SHP77 (cell line): ENCODE data around the gene IGHMBP2.

Source experiments
- DNase-seq, 2 experiments: peaks; one replicate each; lab custom pipeline; 2025; lab: John Stamatoyannopoulos, UW

Gene IGHMBP2

DNA sequence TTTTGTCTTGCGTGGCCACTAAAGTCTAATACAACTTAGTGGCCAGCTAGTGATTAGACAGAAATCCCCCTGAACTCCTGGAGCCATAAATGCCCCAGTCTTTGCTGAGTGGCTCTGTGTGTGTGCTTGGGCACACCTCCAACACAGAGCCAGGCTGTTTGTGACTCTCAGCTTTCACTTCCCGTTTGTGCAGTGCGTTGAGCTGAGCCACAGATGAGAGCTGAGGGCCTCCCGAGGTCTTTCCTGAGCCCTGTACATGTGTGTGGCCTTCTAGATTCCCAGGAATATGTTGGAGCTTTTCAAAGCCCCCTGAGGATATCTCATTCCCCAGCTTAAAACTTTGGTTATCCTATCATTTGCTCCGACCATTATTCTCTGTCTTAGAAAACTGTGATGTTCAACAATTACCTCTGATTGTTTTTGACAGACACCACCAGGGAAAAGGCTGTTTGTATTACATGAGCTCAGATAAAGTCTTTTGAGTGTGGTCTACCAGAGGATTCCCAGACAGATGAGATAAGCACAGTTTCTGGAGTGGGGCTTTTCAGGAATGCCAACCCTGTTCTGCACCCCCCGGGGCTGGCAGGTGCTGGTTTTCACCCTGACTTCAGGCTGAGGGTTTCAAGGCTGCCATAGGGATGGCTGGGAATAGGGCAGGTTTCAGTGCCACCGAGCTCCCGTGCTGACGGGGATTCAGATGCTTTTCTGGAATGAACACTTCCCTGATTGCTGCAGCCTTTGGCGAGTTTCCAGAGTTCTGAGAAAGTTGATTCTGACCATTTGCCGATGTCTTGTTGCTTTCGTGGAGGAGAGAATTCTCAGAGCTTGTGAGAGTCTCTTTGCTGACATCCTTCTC, 23.8 kb downstream of the IGHMBP2 start:
- DNase-seq, result no peak

DNA sequence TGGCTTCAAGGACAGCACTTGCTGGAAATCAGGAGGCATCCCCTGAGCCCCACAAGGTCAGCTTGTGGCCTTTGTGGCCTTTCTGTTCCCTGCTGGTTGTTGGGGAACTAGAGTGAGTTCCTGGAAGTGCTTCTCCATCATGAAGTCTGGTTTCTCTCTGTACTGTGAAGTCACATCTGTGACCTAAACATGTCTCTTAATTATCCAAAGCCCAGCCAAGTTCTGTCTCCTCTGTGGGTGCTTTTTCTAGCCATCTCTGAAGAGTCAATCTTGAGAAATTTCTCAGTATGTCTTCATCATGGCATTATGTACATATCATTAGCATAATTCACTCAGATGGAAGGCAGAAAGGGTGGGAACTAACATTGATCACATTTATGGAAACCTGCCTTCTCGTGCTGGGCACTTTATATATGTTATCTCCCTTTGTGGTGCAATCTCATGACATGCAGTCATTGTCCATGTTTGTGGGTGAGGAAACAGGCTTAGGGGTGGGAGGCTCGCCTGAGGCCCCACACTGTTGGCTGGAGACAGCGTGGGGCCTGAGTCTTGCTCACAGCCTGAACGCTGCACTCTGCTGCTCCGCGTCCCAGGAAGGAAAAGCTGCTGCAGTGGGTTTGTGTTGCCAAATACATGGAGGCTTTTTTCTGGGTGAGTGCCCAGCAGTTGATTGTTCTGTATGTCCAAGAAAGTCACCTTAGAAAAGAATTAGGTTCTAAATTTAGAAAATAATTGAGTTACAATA, 24.6 kb downstream of the IGHMBP2 start:
- no peak for DNase-seq

DNA sequence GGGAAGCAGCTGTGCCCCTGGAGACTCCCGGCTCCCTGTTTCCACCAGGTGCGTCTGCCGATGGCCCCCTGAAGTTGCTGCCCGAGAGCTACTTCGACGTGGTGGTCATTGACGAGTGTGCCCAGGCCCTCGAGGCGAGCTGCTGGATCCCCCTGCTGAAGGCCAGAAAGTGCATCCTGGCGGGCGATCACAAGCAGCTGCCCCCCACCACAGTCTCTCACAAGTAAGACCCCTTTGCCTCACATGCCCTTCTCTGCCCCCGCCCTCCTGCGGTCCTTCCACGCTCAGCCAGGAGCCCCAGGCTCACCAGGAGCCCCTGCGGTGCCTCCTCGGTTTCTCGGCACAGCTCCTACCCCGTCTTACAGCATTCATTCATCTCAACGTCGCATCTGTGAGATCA, 25.4 kb downstream of the IGHMBP2 start:
- DNase-seq, result no peak

DNA sequence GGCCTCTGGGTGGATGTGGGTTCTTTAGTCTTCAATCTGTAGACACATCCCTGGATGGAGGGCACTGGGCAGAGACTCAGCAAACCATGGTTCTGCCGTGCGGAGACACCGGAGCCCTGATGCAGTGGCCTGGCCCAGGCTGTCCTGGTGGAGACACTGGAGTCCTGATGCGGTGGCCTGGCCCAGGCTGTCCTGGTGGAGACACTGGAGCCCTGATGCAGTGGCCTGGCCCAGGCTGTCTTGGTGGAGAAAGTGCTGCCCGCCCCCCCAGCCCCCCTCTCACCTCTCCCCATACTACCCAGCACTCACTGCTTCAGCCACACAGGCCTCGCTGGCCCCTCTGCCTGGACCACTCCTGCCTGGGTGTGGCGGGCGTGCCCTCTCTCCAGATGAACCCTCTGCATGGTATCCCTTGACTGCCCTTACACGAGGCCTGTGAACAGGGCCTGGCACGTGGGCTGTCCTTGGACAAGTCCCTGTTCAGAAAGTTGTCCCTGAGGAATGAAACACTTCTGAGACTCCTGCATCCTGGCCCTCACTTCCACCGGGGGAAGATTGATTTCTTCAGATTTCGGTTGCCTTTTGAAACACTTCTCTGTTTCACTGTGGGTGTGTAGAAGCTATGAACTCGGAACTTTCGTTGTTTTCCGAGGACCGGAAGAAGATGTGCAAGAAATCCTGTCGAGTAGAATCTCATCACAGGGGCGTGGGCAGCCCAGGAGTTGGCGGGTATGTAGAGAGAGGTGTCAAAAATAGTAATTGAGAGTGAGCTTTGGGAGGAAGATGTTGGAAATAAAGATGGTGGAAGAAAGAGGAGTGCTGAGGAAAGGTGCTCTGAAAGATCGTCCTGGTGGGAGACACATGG, 26.2 kb downstream of the IGHMBP2 start:
- no peak for DNase-seq

DNA sequence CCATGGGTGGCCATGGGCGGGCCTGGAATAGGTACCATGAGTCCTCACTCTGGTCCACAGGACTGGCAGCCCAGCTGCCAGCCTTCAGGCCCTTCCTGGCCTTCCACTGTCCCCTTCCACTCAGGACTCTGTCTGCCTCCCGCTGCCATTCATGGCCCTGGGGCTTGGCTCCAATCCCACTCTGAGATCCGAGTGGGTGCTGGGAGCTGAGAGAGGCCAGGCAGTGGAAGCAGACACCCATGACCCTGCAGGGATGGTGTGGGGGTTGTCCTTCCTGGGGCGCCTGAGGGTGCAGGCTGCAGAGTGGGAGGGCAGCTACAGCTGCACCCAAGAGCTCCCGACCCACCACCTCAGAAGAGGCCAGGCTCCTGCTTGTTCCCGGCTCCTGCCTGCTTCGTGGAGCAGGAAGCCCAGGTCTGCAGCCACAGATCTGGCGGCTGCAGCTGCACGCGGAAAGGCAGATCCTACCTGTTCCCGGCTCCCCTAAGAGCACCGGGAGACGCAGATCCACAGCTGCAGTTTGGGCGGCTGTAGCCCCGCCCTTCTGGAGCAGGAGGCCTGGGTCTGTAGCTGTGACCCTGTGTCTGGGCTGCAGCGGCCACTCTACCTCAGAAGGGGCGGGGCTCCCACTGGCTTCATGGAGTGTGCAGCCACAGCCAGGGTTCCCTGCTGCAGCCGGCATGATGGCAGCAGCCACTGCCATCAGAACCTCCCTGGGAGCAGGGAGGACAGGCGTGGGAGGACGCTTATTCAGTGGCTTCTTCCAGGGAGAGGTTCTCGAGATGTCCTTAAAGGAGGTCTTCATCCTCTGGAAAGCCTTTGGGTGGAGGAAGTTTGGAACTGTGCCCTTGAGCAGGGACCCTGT, 27.5 kb downstream of the IGHMBP2 start:
- DNase-seq, result no peak

DNA sequence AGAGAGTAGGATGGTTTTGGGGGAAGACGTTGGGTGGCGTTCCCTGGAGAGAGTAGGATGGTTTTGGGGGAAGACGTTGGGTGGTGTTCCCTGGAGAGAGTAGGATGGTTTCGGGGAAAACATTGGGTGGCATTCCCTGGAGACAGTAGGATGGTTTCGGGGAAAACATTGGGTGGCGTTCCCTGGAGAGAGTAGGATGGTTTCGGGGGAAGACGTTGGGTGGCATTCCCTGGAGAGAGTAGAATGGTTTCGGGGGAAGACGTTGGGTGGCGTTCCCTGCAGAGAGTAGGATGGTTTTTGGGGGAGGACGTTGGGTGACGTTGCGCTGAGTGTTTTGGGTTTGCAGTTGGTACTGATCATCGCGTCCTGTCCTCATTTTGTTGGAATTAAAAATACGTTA, 28.2 kb downstream of the IGHMBP2 start:
- DNase-seq, result no peak

DNA sequence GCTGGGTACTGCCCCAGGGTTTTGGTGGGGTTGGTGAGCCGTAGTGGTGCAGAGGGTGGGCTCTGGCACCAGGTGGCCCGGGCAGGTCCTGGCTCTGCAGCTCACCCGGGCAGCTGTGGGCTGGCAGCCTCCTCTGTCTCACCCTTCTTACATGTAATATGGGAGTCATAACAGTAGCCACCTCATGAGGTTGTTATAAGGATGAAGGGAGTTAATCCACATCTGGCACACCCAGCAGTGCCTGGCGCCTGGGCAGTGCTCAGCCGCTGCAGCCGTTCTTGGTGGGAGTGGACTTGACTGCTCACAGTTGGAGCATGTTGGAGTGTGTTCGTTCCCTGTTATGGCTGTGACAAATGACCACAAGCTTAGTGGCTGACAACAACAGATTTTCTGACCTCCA, 28.7 kb downstream of the IGHMBP2 start:
- DNase-seq, result no peak

DNA sequence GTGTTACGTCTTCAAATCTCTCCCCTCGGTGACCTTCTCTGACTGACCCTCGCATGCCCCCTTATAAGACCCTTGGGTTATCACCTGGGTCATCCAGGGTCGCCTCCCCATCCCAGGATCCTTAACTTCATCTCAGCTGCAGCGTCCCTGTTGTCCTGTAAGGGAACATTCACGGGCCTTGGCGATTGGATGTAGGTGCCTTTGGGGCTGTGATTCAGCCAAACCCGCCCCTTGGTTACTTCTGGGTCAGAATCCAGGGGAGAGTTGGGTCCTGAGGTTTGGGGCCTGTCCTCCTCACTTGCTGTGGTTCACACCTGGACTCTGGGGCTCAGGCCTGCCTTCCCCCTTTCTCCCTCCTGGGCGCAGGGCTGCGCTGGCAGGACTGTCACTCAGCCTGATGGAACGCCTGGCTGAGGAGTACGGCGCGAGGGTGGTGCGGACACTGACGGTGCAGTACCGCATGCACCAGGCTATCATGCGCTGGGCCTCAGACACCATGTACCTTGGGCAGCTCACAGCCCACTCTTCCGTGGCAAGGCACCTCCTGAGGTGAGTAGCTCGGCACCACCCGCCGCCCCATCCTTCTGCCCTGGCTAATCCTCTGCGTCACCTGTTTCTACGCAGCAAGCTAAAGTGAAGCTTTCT, 29.4 kb downstream of the IGHMBP2 start:
- DNase-seq, result no peak

DNA sequence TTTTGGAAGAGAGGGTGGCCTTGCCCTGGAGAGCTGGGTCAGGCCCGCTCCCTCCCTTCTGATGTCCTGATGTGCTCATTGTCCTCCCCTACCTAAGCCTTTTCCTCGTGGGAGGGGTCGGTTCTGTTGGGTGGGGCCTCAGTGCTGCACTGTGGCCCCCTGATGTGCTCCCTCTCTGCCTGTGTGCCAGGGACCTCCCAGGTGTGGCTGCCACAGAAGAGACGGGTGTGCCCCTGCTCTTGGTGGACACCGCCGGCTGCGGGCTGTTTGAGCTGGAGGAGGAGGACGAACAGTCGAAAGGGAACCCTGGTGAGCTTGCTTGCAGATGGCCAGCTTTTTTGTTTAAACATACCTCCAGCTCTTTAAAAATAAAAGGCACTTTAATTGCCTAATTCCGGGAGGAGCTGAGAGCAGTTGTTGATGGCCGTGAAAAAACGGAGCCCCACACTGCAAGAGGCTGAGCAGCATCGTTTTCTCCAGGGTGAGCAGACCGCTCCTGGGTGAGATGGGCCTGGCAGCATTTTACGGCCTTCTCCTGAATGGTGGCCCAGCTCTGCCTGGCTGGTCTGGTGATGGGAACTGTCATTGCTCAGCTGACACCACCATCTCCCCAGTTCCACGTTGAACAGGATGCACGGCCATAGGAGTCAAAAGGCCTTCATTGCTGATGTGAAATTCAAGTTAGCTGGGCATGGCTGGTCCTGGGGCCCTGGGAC, 30.1 kb downstream of the IGHMBP2 start:
- no peak for DNase-seq

DNA sequence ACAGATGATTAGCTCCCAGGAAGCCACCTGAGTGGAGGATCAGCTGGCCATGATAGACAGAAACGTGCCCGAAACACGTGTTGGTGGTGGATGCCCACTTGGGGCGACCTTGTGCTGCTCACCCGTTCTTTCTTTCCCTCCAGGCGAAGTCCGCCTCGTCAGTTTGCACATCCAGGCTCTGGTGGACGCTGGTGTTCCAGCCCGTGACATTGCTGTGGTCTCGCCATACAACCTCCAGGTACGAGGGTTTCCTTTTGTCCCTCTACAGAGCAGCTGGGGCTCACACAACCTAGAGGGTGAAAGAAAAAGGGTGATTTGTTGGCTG, 30.6 kb downstream of the IGHMBP2 start:
- no peak for DNase-seq

DNA sequence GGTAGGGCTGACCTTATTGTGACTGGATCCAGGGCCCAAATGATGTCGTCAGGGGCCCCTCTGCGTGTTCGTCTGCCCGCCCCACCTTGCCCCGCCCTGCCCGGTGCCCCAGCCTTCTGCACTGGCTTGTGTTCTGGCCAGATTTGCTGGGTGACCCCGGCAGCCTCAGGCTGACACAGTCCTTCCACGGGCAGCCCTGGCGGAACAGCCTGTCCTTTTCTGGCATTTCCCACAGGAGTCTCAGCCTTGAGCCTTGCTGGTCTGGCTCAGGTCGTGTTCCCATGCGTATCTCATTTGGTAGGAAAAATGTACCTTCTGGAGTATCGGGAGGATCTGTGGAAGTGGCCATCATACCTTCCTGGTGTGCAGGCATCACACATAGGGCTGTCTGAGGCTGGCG, 31.0 kb downstream of the IGHMBP2 start:
- no peak for DNase-seq

DNA sequence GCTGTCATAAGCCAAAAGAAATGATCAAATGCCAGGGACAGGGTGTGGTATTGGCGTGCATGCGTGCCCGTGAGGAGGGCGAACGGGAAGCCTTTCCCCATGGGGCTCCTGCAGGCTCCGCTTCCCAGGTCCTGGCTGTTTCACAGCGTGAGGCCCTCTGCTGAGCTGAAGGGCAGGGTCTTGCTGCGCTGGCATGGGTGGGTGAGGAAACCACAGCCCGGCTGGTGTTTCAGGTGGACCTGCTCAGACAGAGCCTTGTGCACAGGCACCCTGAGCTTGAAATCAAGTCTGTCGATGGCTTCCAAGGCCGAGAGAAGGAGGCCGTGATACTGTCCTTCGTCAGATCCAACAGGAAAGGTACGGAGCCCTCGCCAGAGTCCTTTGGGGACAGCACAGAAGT, 31.4 kb downstream of the IGHMBP2 start:
- no peak for DNase-seq

DNA sequence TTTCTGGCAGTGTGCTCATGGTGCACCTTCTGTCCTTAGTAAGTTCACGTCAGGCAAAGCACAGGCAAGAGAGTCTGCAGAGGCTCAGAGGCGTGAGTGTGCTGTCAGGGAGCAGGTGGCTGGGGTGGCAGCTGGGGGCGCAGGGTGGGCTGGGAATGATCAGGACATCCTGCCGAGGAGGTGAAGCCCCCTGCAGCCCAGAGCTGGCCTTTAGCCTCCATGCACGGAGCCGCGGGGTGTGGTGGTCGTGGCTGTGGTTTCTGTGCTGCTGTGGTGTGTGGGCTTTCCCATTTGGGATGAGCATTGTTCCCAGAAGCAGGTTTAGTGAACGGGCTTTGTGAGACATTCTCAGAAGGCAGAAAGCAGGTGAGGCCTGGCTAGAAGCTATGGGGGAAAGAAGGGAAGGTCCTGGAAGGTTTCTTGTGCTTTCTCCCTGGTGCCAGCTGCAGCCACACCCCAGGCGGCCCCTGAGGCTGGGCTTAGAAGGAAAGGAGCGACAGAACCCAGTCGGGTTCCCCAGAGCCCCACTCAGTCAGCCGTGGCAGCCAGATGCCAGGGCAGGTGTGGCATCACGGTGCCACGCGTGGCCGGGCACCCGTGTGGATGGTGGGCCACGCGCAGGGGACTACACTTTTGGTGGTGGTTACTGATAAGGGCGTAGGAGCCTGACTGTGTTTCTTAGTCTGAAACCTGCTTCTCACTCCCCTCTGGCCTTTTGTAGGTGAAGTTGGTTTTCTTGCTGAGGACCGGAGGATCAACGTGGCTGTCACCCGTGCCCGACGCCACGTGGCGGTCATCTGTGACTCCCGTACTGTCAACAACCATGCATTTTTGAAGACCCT, 32.0 kb downstream of the IGHMBP2 start:
- DNase-seq, result no peak

DNA sequence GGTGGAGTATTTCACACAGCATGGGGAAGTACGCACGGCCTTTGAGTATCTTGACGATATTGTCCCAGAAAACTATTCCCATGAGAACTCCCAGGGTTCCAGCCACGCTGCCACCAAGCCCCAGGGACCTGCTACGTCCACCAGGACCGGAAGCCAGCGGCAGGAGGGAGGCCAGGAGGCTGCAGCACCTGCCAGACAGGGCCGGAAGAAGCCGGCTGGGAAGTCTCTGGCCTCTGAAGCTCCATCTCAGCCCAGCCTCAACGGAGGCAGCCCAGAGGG, 32.6 kb downstream of the IGHMBP2 start:
- no peak for DNase-seq

DNA sequence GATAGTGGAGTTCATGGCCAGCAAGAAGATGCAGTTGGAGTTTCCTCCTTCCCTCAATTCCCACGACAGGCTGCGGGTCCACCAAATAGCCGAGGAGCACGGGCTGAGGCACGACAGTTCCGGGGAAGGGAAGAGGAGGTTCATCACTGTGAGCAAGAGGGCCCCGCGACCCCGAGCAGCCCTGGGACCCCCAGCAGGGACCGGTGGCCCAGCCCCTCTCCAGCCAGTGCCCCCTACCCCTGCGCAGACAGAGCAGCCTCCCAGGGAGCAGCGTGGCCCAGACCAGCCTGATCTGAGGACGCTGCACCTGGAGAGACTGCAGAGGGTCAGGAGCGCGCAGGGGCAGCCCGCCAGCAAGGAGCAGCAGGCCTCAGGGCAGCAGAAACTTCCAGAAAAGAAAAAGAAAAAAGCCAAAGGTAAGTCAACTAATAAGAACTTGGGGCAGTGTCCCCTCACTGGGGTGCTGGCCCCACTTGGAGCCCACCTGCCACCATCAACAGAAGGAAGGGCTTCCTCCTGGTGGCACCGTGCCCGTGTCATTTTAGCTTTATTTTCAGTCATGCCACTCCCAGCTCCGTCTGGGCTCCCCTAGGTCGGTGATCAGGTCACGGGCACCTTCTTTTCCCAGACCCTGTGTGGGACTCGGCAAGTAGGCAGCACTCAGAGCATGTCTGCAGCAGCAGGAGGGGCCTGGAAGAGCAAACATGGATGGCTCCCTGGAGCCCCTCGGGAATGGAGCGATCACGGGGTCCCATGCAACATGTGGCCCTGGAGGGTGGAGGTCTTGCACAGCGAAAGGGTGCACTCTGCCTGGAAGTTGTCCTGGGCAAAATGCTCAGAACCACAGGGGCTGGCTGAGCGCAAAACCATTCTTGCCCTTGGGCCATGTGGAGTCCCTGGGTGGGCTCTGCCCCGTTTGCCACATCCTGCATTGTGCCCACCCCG, 33.3 kb downstream of the IGHMBP2 start:
- DNase-seq, result no peak

DNA sequence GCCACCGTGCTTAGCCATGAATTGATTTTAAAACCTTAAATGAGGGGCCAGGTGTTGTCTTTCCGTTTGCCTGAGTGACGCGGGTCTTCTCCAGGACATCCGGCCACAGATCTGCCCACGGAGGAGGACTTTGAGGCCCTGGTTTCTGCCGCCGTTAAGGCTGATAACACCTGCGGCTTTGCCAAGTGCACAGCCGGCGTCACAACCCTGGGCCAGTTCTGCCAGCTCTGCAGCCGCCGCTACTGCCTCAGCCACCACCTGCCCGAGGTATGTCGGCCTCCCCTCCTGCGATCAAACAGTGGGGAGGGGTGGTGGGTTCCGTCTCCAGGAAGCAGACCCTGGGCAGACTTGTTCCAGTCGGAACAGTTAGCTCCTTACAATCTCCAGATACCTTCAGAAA, 34.4 kb downstream of the IGHMBP2 start:
- no peak for DNase-seq

DNA sequence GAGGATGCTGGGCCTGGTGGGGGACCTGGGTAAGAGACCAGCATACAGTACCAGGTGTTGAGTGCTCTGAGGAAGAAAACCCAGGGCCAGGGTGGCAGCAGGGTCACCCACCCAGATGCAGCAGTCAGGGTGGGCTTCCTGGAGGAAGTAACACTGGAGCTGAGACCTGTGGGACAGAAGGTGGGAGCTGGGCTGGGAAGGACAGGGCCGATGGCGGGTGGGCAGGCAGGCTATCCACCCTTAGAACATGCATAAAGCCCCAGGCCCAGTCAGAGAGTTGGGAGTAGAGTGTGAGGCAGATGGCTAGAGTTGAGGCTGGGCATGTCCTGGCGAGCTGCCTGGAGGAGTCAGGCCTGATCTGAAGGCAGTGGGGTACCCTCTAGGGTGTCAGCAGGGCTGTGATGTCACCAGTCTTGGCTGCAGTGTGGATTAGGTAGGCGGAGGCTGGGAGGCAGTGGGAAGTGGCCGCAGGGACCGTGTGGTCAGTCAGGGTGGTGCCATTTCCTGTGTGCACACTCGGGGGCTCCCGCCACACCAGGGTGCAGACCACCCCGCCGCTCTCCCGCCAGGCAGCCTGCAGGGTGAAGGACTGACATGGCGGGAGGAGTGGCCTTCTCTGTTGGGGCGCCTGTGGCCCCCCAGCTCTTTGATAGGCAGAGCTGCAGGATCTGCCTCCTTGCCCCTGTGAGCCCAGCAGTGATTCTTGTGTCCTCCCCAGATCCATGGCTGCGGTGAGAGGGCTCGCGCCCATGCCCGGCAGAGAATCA, 35.3 kb downstream of the IGHMBP2 start:
- no peak for DNase-seq
